HEK293T (cell line): ENCODE data around the gene DCANP1.

Source experiments
- ARNT ChIP-seq: fragments of 450-650 bp; IDR thresholded peaks from 2 replicates; pipeline ENCODE4 v1.6.1; 2017; ENCODE audit warnings: mild to moderate bottlenecking
- BHLHE40 ChIP-seq: fragments of 450-650 bp; IDR thresholded peaks from 2 replicates; pipeline ENCODE4 v1.6.1; 2016; ENCODE audit warnings: mild to moderate bottlenecking, moderate library complexity, borderline replicate concordance
- CTBP1 ChIP-seq: fragments of 450-650 bp; IDR thresholded peaks from 2 replicates; pipeline ENCODE4 v1.6.1; 2016; ENCODE audit warnings: borderline replicate concordance
- ELF4 ChIP-seq: fragments of 450-650 bp; IDR thresholded peaks from 2 replicates; pipeline ENCODE4 v1.6.1; 2017; ENCODE audit warnings: antibody characterized with exemption
- FOXA1 ChIP-seq: fragments of 450-650 bp; IDR thresholded peaks from 2 replicates; pipeline ENCODE4 v1.6.1; 2016; ENCODE audit warnings: mild to moderate bottlenecking
- FOXK2 ChIP-seq: fragments of 450-650 bp; IDR thresholded peaks from 2 replicates; pipeline ENCODE4 v1.6.1; 2016; ENCODE audit warnings: mild to moderate bottlenecking
- FOXM1 ChIP-seq: fragments of 450-650 bp; IDR thresholded peaks from 2 replicates; pipeline ENCODE4 v1.6.1; 2017; ENCODE audit warnings: mild to moderate bottlenecking, borderline replicate concordance
- LEF1 ChIP-seq: fragments of 450-650 bp; IDR thresholded peaks from 2 replicates; pipeline ENCODE4 v1.6.1; 2017; ENCODE audit warnings: mild to moderate bottlenecking, borderline replicate concordance
- NFRKB ChIP-seq: fragments of 450-650 bp; IDR thresholded peaks from 2 replicates; pipeline ENCODE4 v1.6.1; 2016; ENCODE audit warnings: mild to moderate bottlenecking, moderate library complexity
- PKNOX1 ChIP-seq: fragments of 450-650 bp; IDR thresholded peaks from 2 replicates; pipeline ENCODE4 v1.6.1; 2016
- SP1 ChIP-seq: fragments of 450-650 bp; IDR thresholded peaks from 2 replicates; pipeline ENCODE4 v1.6.1; 2017
- SUZ12 ChIP-seq: fragments of 450-650 bp; IDR thresholded peaks from 2 replicates; pipeline ENCODE4 v1.6.1; 2016; ENCODE audit warnings: mild to moderate bottlenecking
- TARDBP ChIP-seq: fragments of 450-650 bp; IDR thresholded peaks from 2 replicates; pipeline ENCODE4 v1.6.1; 2016
- ZNF384 ChIP-seq: fragments of 450-650 bp; IDR thresholded peaks from 2 replicates; pipeline ENCODE4 v1.6.1; 2016

GRCh38 chr5:135441919-135442318 lies 5.2 kb downstream of the DCANP1 start:
- TF ChIP-seq SUZ12 (no peak), FOXK2 (no peak), PKNOX1 (no peak), BHLHE40 (no peak), FOXA1 (no peak), SP1 (no peak), NFRKB (no peak), ARNT (no peak), CTBP1 (no peak), FOXM1 (no peak), LEF1 (no peak), ELF4 (no peak), TARDBP (no peak), ZNF384 (no peak)
